H1 (cell line): ENCODE measurements around the gene CMIP.

Source experiments
- POLR2A ChIP-seq, 2 experiments: IDR thresholded peaks; 1 replicate in 1 of 2; 2 replicates in 1 of 2; pipeline ENCODE4 v1.6.1; 2011; ENCODE audit warnings: low read depth in 2 of 2, low read length in 2 of 2, mild to moderate bottlenecking in 2 of 2; ENCODE audit errors: control extremely low read depth in 1 of 2
- RBBP5 ChIP-seq: IDR thresholded peaks from 2 replicates; pipeline ENCODE4 v1.7.1; 2012; ENCODE audit warnings: low read depth, mild to moderate bottlenecking, inconsistent platforms, low read length, moderate library complexity, borderline replicate concordance
- SAP30 ChIP-seq: fragments of 300-600 bp; sonication (generic); IDR thresholded peaks from 2 replicates; pipeline ENCODE4 v1.7.1; 2012; ENCODE audit warnings: low read length, moderate library complexity, mild to moderate bottlenecking, inconsistent platforms; ENCODE audit not compliant: insufficient read depth, insufficient replicate concordance
- ZNF274 ChIP-seq: IDR thresholded peaks from 2 replicates; pipeline ENCODE4 v1.7.0; 2012; ENCODE audit warnings: low read length, borderline replicate concordance; ENCODE audit errors: extremely low read depth
- TF ChIP-seq, protein P1 (sequence below), 3 experiments: IDR thresholded peaks; 1 replicate in 2 of 3; 2 replicates in 1 of 3; pipeline versions ENCODE4 v1.5.1 to v1.6.1; 2011; ENCODE audit warnings: low read length in 3 of 3, mild to moderate bottlenecking in 3 of 3, inconsistent platforms in 2 of 3, low read depth in 1 of 3, moderate library complexity in 1 of 3; ENCODE audit not compliant: insufficient read depth in 1 of 3; ENCODE audit errors: control extremely low read depth in 1 of 3

DNA sequence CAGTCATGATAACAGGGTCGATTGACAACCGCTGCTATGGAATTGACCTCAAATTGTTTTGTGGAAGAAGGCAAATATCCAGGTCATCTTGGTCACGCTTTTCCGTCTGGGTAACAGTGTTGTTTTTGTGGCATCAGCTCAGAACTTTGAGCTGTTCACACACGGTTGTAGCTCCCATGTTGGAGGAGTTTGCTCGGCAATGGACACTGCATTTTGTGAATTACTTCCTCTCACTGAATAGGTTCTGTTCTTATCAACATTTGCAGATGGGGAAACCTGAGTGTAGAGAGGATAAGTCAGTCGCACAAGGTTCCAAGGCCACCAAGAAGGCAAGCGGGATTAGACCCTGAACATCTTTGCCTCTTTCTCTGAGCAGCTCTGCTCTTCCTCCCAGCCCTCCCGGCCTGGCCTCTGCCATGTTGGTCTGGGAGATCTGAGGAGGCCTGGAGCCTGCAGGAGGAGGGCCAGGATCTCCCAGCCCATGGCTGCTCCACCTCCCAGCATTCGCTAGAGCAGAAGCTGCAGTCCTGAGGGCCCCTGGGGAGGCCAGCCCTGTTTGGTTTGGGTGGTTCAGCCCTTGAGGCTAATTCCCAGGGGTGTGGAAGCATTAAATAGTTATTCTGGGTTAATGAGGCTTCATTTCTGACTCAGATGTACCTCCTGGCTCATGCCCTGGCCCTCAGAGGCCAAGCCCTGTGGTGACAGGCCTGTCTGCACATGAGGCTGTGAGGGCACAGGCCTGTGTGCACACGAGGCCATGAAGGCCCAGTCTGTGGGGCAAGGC lies 180.3 kb downstream of the CMIP start:
- no peak for TF ChIP-seq SAP30
- no peak for TF ChIP-seq POLR2A (IDR thresholded peaks at IDR 0.05; ENCODE audit: control extremely low read depth in 1 of 2, low read depth in 2 of 2, low read length in 2 of 2)
- TF ChIP-seq, protein P1, sequence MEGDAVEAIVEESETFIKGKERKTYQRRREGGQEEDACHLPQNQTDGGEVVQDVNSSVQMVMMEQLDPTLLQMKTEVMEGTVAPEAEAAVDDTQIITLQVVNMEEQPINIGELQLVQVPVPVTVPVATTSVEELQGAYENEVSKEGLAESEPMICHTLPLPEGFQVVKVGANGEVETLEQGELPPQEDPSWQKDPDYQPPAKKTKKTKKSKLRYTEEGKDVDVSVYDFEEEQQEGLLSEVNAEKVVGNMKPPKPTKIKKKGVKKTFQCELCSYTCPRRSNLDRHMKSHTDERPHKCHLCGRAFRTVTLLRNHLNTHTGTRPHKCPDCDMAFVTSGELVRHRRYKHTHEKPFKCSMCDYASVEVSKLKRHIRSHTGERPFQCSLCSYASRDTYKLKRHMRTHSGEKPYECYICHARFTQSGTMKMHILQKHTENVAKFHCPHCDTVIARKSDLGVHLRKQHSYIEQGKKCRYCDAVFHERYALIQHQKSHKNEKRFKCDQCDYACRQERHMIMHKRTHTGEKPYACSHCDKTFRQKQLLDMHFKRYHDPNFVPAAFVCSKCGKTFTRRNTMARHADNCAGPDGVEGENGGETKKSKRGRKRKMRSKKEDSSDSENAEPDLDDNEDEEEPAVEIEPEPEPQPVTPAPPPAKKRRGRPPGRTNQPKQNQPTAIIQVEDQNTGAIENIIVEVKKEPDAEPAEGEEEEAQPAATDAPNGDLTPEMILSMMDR (IDR thresholded peaks at IDR 0.05; ENCODE audit: control extremely low read depth in 1 of 3, insufficient read depth in 1 of 3, low read depth in 1 of 3, low read length in 3 of 3): no peak
- TF ChIP-seq RBBP5: no peak
- TF ChIP-seq ZNF274: no peak
